ENCODE data around the gene CLPTM1.

Gene CLPTM1

GRCh38 chr19:44930088-44930487 is 25.1 kb upstream of the CLPTM1 start:
- H3K4me1 ChIP-seq (ENCODE audit: low read depth, poor library complexity, severe bottlenecking) = no peaks in the 10 kb centered on the region
- H3K79me2 ChIP-seq (ENCODE audit: insufficient read depth, low read depth) = no peaks in the 10 kb centered on the region
- H3K4me3 ChIP-seq (IDR thresholded peaks at IDR 0.05; ENCODE audit: insufficient read depth, low read depth, low read length) = no peak overlapping the region
- TF ChIP-seq CTCF (conservative IDR thresholded peaks at IDR 0.05; ENCODE audit: low read depth, low read length) = no peak
- H3K27me3 ChIP-seq (ENCODE audit: insufficient read depth, low read depth) = no peaks in the 10 kb centered on the region; the same call in 1 of the 2 replicates
- H3K9ac ChIP-seq = no peak overlapping the region
- no peak overlapping the region for H2AFZ ChIP-seq (ENCODE audit: low read depth)
- H4K20me1 ChIP-seq (ENCODE audit: insufficient read depth) = no peaks in the 10 kb centered on the region
- H3K4me2 ChIP-seq = no peak overlapping the region
- H3K36me3 ChIP-seq (ENCODE audit: insufficient read depth) = no peaks in the 10 kb centered on the region
- no peak overlapping the region for H3K27ac ChIP-seq

- Histone ChIP-seq H4K20me1 (ENCODE audit: insufficient read depth) (no peaks in the 10 kb centered on the region), H3K79me2 (ENCODE audit: insufficient read depth, low read depth) (no peaks in the 10 kb centered on the region), H3K4me1 (ENCODE audit: low read depth, poor library complexity, severe bottlenecking) (no peaks in the 10 kb centered on the region), H2AFZ (ENCODE audit: low read depth) (no peak overlapping the region), H3K36me3 (ENCODE audit: insufficient read depth) (no peaks in the 10 kb centered on the region), H3K4me2 (no peak overlapping the region), H3K9ac (no peak overlapping the region), H3K4me3 (IDR thresholded peaks at IDR 0.05; ENCODE audit: insufficient read depth, low read depth, low read length) (no peak overlapping the region), H3K27me3 (ENCODE audit: insufficient read depth, low read depth) (no peaks in the 10 kb centered on the region; the same call in 1 of the 2 replicates), H3K27ac (no peak overlapping the region)
- no peak for TF ChIP-seq CTCF (conservative IDR thresholded peaks at IDR 0.05; ENCODE audit: low read depth, low read length)
Measured at GRCh38 chr19:44931541-44931940, 23.6 kb upstream of the CLPTM1 start.

GRCh38 chr19:44939668-44940067 is 15.5 kb upstream of the CLPTM1 start:
- Histone ChIP-seq H3K9ac (no peak overlapping the region), H3K4me3 (IDR thresholded peaks at IDR 0.05; ENCODE audit: insufficient read depth, low read depth, low read length) (no peak overlapping the region), H3K4me2 (no peak overlapping the region), H4K20me1 (ENCODE audit: insufficient read depth) (no peaks in the 10 kb centered on the region), H3K4me1 (ENCODE audit: low read depth, poor library complexity, severe bottlenecking) (no peaks in the 10 kb centered on the region), H3K27ac (no peak overlapping the region), H3K27me3 (ENCODE audit: insufficient read depth, low read depth) (no peaks in the 10 kb centered on the region), H3K36me3 (ENCODE audit: insufficient read depth) (no peaks in the 10 kb centered on the region), H2AFZ (ENCODE audit: low read depth) (no peak overlapping the region), H3K79me2 (ENCODE audit: insufficient read depth, low read depth) (no peaks in the 10 kb centered on the region)
- TF ChIP-seq CTCF (conservative IDR thresholded peaks at IDR 0.05; ENCODE audit: low read depth, low read length) = no peak

GRCh38 chr19:44942067-44942571 is 13.1 kb upstream of the CLPTM1 start, which contains the start of gene APOC4:
APOC4 (plus strand) TSS chr19:44942237; CDS start chr19:44942278, 41 bp downstream.
- H3K36me3 ChIP-seq (ENCODE audit: insufficient read depth) = no peaks in the 10 kb centered on the region
- no peaks in the 10 kb centered on the region for H4K20me1 ChIP-seq (ENCODE audit: insufficient read depth)
- no peak within 1 kb of the TSS for H2AFZ ChIP-seq (ENCODE audit: low read depth)
- no peaks in the 10 kb centered on the region for H3K27me3 ChIP-seq (ENCODE audit: insufficient read depth, low read depth)
- no peak within 1 kb of the TSS for H3K9ac ChIP-seq
- no peak for TF ChIP-seq CTCF (conservative IDR thresholded peaks at IDR 0.05; ENCODE audit: low read depth, low read length)
- no peaks in the 10 kb centered on the region for H3K79me2 ChIP-seq (ENCODE audit: insufficient read depth, low read depth)
- H3K4me3 ChIP-seq (IDR thresholded peaks at IDR 0.05; ENCODE audit: insufficient read depth, low read depth, low read length) = no peak within 1 kb of the TSS
- H3K4me2 ChIP-seq = no peak within 1 kb of the TSS
- H3K27ac ChIP-seq = no peak within 1 kb of the TSS
- no peaks in the 10 kb centered on the region for H3K4me1 ChIP-seq (ENCODE audit: low read depth, poor library complexity, severe bottlenecking)

All from KMS-11 (cell line).